Right lobe of liver (tissue), 4 donors: ENCODE measurements around the gene ATXN1.

ENCODE experiments used
- POLR2A ChIP-seq: fragments of 450-650 bp; IDR thresholded peaks from one replicate; pipeline ENCODE4 v1.6.1; 2017; ENCODE audit warnings: antibody characterized with exemption, mild to moderate bottlenecking
- TF ChIP-seq, protein P1 (sequence below), 4 donors: fragments of 200-600 bp in 3 of 4; fragments of 450-650 bp in 1 of 4; IDR thresholded peaks; one replicate each; pipeline versions ENCODE4 v1.5.1 to v1.8.0; 2016 to 2022; ENCODE audit warnings: antibody characterized with exemption in 4 of 4, mild to moderate bottlenecking in 2 of 4
- donor health status: DM: no; HTN: no; CAD: no.
- donor health status: DM: no; HTN: no; CAD: no.
- donor health status: DM: no; HTN: yes; CAD: no.

DNA sequence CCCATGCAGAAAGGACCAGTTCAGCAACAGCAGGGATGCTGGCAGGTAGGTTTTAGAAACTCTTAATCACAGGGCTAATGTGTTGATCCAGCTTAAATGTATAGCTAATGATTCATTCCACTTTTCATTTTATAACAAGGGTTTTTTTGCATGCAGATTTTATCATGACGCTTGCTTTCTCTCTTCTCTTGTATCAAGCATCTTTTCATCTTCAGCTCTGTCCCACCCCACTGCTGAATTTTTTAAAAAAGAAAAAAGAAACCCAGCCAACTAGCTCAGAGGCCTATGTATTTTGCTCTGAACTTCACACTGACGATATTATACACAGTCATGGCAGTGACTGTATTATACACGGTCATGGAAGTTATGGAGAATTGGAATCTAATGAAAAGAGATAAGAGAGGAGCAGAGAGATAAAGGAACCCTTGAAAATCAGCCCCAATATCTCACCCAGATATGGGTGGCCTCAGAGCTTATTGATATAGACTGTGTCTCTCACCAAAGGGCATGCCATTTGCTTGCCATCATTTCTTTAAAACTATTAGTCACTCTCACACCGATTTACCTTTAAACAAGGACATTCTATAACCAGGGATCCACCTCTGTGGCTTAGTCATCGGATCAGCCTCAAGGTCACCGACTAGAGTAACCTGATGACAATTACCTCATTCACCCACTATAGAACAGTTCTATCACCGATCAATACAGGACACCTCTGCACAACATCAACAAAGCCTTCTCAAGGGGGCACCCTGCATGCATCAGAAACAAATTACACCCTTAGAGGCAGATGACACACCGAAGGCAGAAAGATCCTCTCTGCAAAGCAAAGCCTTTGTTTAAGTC is 222.0 kb downstream of the ATXN1 start:
- no peak for TF ChIP-seq POLR2A
- TF ChIP-seq, protein P1, sequence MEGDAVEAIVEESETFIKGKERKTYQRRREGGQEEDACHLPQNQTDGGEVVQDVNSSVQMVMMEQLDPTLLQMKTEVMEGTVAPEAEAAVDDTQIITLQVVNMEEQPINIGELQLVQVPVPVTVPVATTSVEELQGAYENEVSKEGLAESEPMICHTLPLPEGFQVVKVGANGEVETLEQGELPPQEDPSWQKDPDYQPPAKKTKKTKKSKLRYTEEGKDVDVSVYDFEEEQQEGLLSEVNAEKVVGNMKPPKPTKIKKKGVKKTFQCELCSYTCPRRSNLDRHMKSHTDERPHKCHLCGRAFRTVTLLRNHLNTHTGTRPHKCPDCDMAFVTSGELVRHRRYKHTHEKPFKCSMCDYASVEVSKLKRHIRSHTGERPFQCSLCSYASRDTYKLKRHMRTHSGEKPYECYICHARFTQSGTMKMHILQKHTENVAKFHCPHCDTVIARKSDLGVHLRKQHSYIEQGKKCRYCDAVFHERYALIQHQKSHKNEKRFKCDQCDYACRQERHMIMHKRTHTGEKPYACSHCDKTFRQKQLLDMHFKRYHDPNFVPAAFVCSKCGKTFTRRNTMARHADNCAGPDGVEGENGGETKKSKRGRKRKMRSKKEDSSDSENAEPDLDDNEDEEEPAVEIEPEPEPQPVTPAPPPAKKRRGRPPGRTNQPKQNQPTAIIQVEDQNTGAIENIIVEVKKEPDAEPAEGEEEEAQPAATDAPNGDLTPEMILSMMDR (IDR thresholded peaks at IDR 0.05): no peak
